OCI-LY3 (cell line): ENCODE data around the gene MYO9A.

ENCODE experiments used
- EZH2phosphoT487 ChIP-seq: fragments of 200-600 bp; shearing (Covaris generic); IDR thresholded peaks from 2 replicates; pipeline ENCODE4 v1.6.1; 2018; ENCODE audit warnings: antibody characterized with exemption, mixed run types, low read depth
- TF ChIP-seq, protein P1 (sequence below): fragments of 200-600, 300-600 bp; sonication (generic); IDR thresholded peaks from 2 replicates; pipeline ENCODE4 v1.5.1; 2014; ENCODE audit warnings: antibody characterized with exemption, low read length, low read depth

- TF ChIP-seq, protein P1, sequence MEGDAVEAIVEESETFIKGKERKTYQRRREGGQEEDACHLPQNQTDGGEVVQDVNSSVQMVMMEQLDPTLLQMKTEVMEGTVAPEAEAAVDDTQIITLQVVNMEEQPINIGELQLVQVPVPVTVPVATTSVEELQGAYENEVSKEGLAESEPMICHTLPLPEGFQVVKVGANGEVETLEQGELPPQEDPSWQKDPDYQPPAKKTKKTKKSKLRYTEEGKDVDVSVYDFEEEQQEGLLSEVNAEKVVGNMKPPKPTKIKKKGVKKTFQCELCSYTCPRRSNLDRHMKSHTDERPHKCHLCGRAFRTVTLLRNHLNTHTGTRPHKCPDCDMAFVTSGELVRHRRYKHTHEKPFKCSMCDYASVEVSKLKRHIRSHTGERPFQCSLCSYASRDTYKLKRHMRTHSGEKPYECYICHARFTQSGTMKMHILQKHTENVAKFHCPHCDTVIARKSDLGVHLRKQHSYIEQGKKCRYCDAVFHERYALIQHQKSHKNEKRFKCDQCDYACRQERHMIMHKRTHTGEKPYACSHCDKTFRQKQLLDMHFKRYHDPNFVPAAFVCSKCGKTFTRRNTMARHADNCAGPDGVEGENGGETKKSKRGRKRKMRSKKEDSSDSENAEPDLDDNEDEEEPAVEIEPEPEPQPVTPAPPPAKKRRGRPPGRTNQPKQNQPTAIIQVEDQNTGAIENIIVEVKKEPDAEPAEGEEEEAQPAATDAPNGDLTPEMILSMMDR = no peak
- TF ChIP-seq EZH2phosphoT487 = no peak
Observed at GRCh38 chr15:71970435-71970834, 147.5 kb downstream of the MYO9A start.
